AG08396 (cell line): Measurements from ENCODE around the gene ASF1A.
A peak's percentile ranks its signal among the peaks of the same experiment; 100 is the strongest.
"Not testable (repeated sequence)": the region's sequence is repeated elsewhere in the genome, so short reads cannot be mapped to it uniquely, and the experiment has no call there.

Source experiments
- DNase-seq: peaks from one replicate; pipeline ENCODE4 v3.0.0; 2012; ENCODE audit warnings: low spot score, mixed read lengths

Gene ASF1A

GRCh38 chr6:118893807-118894424 is at the start of gene ASF1A:
ASF1A (plus strand) TSS chr6:118894152; CDS start chr6:118894414, 262 bp downstream.
- peak; percentile 93 for DNase-seq

DNA sequence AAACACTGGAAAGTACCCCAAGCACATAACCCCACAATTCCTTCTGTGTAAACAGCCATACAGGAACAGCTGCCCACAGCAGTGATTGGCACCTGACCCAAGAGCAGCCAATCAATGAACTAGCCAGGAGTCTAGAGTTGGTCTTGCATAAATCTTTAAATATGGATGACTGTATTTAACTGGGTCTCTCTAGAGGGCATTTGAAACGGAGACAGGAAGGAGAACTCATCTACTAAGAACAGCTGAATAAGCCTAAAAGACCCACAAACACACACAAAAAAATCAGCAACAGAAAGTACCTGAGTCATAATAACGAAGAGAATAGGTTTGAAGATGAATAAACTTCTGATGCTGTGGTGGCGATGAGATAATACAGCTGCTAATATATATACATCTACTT is 49.0 kb upstream of the ASF1A start:
- DNase-seq, result no peak

- no peak for DNase-seq
Observed at GRCh38 chr6:118853408-118853807, 40.5 kb upstream of the ASF1A start.

DNA sequence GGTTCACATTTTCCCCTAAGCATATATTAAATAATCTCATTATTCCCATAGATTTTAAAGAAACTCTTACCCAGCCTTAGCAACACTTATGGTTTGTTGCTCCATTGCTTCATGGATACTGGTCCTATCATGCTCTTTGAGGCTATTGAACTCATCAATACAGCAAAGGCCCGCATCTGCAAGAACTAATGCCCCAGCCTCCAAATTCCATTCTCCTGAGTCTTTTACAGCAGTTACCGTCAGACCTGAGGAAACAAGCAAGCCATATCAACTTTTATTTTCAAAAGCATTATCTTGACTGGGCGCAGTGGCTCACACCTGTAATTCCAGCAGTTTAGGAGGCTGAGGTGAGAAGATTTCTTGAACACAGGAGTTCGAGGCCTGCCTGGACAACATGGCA is 37.7 kb upstream of the ASF1A start:
- DNase-seq, result no peak

GRCh38 chr6:118859517-118860064 is 34.4 kb upstream of the ASF1A start:
- DNase-seq, result no peak

- no peak for DNase-seq
Observed at GRCh38 chr6:118860363-118860762, 33.6 kb upstream of the ASF1A start.

- DNase-seq, result no peak
Observed at GRCh38 chr6:118860880-118861279, 33.1 kb upstream of the ASF1A start.

- no peak for DNase-seq
Observed at GRCh38 chr6:118862443-118862842, 31.5 kb upstream of the ASF1A start.

DNA sequence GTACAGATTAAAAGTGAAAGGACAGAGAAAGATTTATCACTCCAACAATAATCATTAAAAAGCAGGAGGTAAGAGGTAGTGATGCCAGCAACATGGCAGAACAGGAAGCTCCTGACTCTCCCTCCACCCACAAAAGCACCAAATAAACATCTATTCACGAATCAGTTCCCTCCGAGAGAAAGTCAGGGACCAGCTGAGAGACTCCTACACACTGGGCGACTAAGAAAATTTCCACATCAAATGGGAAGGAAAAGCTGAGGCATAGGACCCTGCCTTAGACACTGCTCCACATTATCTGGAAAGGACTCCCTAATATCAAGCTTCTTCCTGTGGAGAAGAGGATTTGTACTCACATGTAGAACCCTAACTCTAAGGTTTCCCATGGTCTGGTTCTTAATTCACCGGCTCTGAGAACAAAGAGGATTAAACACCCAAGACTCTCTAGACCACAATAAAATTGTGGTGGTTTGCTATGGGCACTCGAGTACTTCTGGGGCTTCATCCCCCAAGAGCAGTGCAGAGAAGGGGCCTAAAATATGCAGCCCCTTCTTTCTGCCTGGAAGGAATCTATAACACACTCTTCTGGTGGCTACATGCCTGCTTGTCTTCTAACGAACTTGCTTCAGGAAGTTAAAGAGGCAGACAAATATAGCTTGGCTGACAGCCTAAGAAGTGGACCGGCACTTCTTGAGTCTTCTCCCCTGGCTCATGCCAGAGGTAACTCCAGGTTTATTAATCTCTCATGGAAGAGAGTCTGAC is 29.4 kb upstream of the ASF1A start:
- no peak for DNase-seq

DNA sequence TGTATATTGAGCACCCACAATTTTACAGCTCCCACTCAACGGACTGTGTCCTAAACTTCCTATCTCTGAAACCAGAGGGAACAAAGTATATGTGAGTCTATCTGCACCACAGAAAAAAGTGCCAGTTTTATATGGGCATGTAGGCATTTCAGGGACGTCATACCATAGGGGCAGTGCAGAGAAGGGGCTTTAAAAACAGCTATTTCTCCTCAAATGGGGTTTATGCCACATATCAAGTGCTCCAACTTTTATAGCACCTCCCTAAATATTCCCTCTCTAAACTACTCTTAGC is 28.9 kb upstream of the ASF1A start:
- DNase-seq, result no peak

DNA sequence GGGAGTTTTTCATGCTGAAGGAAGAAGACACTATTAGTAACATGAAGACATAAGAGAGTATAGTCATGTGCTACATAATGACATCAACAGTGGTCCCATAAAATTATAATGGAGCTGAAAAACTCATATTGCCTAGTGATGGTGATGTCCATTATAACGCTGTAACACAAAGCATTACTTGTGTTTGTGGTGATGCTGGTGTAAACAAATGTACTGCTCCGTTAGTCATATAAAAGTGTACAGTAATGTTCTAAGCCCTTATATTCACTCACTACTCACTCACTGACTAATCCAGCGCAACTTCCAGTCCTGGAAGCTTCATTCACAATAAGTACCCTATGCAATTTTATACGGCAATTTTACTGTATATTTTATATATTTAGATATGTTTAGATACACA is 26.8 kb upstream of the ASF1A start:
- DNase-seq, result no peak

DNA sequence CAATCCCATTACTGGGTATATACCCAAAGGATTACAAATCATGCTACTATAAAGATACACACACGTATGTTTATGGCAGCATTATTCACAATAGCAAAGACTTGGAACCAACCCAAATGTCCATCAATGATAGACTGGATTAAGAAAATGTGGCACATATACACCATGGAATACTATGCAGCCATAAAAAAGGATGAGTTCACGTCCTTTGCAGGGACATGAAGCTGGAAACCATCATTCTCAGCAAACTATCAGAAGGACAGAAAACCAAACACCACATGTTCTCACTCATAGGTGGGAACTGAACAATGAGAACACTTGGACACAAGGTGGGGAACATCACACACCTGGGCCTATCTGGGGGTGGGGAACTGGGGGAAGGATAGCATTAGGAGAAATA is 25.1 kb upstream of the ASF1A start:
- DNase-seq, result not testable (repeated sequence)

- DNase-seq, result no peak
Observed at GRCh38 chr6:118869350-118869749, 24.6 kb upstream of the ASF1A start.

DNA sequence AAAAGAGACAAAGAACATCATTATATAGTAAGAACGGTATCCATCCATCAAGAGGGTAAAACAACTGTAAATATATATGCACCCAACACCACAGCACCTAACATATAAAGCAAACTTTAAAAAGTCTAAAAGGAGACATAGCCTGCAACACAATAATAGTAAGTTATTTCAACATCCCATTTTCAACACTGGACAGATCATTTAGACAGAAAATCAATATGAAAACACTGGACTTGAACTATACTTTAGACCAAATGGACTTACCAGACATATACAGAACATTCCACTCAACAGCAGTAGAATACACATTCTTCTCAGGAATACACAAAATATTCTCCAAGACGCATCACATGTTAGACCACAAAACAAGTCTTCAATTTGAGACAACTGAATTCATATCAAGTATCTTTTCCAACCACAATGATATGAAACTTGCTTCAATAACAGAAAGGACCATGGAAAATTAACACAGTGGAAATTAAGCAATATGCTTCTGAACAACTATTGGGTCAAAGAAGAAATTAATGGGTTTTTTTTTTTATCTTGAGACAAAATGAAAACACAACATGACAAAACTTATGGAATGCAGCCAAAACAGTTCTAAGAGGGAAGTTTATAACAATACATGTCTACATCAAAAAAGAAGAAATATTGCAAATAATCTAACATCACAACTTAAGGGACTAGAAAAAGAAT is 23.9 kb upstream of the ASF1A start:
- DNase-seq, result no peak

DNA sequence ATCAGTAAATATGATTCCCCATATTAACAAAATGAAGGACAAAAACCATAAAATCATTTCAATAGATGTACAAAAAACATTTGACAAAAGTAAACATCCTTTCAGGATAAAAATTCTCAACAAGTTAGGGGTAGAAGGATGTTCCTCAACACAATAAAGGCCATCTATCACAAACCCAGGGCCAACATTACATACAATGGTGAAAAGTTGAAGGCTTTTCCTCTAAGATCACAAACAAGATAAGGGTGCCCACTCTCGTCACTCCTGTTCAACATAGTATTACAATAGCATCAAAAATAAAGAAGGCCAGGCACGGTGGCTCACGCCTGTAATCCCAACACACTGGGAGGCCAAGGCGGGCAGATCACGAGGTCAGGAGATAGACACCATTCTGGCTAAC is 22.6 kb upstream of the ASF1A start:
- no peak for DNase-seq

- DNase-seq, result no peak
Observed at GRCh38 chr6:118872318-118872717, 21.6 kb upstream of the ASF1A start.

GRCh38 chr6:118872726-118873125 is 21.2 kb upstream of the ASF1A start:
- no peak for DNase-seq

GRCh38 chr6:118873239-118873638 is 20.7 kb upstream of the ASF1A start:
- no peak for DNase-seq

DNA sequence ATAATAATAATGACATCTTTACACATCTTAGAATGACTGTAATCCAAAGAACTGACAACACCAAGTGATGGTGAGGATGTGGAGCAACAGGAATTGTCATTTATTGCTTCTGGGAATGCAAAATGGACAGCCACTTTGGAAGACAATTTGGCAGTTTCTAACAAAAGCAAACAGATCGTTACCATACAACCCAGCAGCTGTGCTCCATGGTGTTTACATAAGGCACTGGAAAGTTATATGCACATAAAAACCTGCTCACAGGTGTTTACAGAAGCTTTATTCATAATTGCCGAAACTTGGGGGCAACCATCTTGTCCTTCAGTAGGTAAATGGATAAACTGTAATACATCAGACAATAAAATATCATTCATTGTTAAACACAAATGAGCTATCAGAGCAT is 18.3 kb upstream of the ASF1A start:
- no peak for DNase-seq

DNA sequence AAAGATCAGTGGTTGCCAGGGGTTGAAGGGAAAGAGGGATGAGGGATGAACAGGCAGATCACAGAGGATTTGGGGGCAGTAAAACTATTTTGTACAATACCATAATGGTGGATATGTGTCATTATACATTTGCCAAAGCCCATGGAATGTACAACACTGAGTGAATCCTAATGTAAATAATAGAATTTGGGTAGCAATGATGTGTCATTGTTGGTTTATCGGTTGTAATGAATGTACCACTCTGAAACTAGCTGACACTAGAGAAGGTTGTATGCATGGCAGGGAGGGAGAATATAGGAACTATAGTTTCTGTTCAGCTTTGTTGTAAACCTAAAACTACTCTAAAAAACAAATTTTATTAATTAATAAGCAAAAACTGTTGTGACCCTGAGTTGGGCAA is 17.8 kb upstream of the ASF1A start:
- DNase-seq, result no peak

DNA sequence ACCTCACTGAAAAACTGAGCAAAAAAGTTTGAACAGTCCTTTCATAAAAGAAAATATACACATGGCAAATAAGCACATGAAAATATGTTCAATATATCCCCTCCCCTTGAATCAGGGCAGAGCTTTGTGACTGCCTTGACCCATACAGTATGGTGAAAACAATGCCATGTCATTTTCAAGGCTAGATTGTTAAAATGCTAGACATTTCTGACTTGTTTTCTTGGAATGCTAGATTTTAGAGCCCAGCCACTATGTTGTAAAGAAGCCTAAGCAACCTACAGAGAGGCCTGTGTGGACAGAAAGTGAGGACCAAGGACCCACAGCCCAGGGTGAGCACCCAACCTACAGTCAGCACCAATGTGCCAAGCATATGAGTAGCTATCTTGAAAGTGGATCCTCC is 17.1 kb upstream of the ASF1A start:
- DNase-seq, result peak; percentile 27

DNA sequence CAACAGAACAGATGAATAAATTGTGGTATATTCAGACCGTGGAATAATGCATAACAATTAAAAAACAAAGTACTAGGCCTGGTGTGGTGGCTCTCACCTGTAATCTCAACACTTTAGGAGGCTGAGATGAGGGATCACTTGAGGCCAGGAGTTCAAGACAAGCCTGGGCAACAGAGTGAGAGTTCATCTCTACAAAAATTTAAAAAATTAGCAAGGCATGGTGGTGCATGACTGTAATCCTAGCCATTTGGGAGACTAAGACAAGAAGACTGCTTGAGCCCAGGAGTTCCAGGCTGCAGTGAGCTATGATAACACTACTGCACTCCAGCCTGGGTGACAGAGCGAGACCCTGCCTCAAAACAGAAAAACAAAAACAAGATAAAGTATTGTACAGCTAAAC is 16.1 kb upstream of the ASF1A start:
- no peak for DNase-seq
